Cardiac septum (tissue), 1 donor: Measurements from ENCODE around the gene CAPN9. TPM values are rescaled to one million over a fixed set of nuclear protein-coding genes. Genes with fewer than 3 reads are reported as not detected.
A peak's percentile ranks its signal among the peaks of the same experiment; 100 is the strongest.
"Not testable (repeated sequence)": the region's sequence is repeated elsewhere in the genome, so short reads cannot be mapped to it uniquely, and the experiment has no call there.

Experiments
- DNase-seq: peaks from one replicate; pipeline ENCODE4 v3.0.0-alpha.2; 2020; ENCODE audit warnings: low spot score
- intact Hi-C: fragments of 100-400 bp; cut with DNase I; formaldehyde crosslinking; loops from one replicate; pipeline ENCODE4 v1.14.0; 2022
- total RNA-seq: library from RNA; stranded (reverse); fragmentation: NEBNext Ultra II Directional; extraction: Animal tissue kit (Norgen Biotek cat#: 25700); gene quantifications from one replicate; pipeline ENCODE4 v1.2.1, GENCODE V29; 2021
- donor health status: DM: no; HTN: no; CAD: no.

Gene CAPN9
- total RNA-seq, 1 donor from 2014 or later = 0.38 TPM

DNA sequence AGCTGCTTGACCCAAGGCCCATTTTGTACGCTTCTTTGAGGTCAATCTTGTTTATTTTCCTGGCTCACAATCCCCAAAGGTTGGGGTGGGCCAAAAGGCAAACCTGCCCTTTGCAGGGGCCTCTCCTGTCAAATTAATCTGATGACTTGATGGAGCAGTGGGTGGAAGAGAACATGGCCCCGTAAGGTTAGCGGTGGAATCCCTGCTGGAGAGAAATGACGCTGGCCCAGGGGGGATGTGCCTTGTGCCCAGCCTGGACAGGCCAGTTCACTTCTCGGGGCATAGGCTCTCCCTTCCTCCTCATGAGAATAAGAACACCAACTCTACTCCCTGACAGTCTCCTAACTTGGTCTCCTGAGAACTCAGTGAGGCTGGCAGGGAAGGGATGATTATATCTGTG is 80.6 kb downstream of the CAPN9 start:
- DNase-seq = no peak
- intact Hi-C loops = no loop called here

GRCh38 chr1:230828421-230828820 is 81.2 kb downstream of the CAPN9 start:
- no peak for DNase-seq
- intact Hi-C loops = no loop called here

- intact Hi-C loops = no loop called here
- DNase-seq = no peak
Measured at GRCh38 chr1:230831771-230832170, 84.6 kb downstream of the CAPN9 start.

DNA sequence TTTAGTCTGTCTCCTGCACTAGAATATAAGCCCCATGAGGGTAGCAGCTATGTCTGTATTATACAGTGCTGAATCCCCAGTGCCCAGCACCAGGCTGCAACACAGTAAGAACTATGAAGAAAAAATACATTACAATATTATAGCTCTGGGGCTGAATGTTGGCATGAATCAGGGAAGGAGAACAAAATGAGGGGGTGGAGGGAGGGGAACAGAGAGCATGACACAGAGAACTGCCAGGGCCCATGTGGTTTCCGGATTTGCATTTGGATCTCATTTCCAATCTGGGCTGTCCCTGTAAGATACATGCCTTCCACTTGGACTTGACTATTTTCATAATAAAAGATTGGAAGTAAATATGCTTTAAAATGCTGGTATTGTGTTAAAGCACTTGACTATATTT is 85.3 kb downstream of the CAPN9 start:
- no peak for DNase-seq
- intact Hi-C loops = no loop called here

- intact Hi-C loops = no loop called here
- DNase-seq = no peak
Measured at GRCh38 chr1:230833511-230833910, 86.3 kb downstream of the CAPN9 start.

- intact Hi-C loops = no loop called here
- DNase-seq = no peak
Measured at GRCh38 chr1:230834292-230834691, 87.1 kb downstream of the CAPN9 start.

DNA sequence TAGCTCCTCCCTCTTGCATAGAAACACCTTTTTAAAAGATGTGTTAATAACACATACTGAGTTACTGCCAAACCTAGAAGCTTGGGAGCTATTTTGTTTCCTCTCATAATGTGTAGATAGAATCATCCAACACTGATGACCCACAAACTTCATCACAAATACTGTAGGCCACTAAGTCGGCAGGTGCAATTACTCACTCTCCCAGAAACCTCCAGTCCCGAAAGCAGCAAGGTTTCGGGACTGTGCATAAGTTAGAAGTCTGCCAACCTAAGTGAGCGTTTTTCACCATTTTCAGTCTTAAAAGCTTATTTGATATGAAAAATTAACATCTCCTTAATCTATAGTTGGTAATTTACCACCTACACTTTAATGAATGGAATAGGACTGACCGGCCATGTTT is 89.2 kb downstream of the CAPN9 start:
- no peak for DNase-seq
- intact Hi-C loops = no loop called here

- intact Hi-C loops = no loop called here
- no peak for DNase-seq
Measured at GRCh38 chr1:230836793-230837192, 89.6 kb downstream of the CAPN9 start.

GRCh38 chr1:230839173-230839572 is 92.0 kb downstream of the CAPN9 start:
- intact Hi-C loops = no loop called here
- no peak for DNase-seq

DNA sequence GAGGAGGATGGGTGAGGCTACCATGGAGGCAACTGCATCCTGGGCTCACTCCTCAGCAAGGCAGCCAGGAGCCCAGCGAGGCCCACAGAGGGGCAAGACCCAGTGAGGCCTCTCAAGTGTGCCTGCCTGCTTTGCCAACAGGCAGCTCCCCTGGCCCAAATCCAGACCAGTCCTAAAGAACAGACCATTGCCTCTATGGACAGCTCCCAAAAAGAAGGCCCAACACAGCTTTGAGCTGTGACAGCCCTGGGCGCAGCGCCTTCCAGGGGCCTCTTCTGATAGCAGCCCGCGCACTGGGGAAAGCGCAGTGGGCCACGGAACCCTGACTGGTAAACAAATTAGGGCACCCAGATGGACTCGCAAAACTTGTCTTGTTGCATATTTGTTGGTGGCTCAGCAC is 95.6 kb downstream of the CAPN9 start:
- peak; percentile 84 for DNase-seq
- intact Hi-C loops = no loop called here

GRCh38 chr1:230843503-230844309 is 96.5 kb downstream of the CAPN9 start:
- no peak for DNase-seq
- intact Hi-C loops = no loop called here

GRCh38 chr1:230844561-230844960 is 97.4 kb downstream of the CAPN9 start:
- intact Hi-C loops = no loop called here
- DNase-seq = no peak

DNA sequence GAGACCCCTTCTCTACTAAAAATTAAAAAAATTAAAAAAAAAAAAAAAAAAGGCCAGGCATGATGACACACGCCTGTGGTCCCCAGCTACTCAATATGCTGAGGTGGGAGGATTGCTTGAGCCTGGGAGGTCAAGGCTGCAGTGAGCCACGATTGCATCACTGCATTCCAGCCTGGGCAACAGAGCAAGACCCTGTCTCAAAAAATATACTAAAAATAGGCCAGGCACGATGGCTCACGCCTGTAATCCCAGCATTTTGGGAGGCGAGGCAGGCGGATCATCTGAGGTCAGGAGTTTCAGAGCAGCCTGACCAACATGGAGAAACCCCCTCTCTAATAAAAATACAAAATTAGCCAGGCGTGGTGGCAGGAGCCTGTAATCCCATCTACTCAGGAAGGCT is 98.0 kb downstream of the CAPN9 start:
- DNase-seq, intact Hi-C loops: not testable (repeated sequence)

DNA sequence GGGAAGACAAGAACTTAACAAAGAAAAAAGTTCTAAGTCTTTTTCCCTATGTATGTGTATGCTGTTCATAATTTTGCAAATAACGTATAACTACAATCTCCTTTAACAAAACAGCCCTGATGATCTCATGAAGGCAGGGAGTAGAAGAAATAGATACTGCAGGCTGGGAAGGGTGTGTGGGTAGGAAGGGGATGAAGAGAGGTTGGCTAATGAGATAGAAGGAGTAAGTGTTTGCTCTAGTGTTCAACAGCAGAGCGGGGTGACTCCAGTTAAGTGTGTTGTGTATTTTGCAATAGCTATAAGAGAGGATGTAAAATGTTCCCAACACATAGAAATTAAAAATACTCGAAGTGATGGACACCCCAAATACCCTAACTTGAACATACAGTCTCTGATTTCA is 101.0 kb downstream of the CAPN9 start:
- DNase-seq = no peak
- intact Hi-C loops = loop anchor here (2.0 kb wide), 2 partner anchors 15 to 25 kb away; no protein-coding TSS in a partner anchor

DNA sequence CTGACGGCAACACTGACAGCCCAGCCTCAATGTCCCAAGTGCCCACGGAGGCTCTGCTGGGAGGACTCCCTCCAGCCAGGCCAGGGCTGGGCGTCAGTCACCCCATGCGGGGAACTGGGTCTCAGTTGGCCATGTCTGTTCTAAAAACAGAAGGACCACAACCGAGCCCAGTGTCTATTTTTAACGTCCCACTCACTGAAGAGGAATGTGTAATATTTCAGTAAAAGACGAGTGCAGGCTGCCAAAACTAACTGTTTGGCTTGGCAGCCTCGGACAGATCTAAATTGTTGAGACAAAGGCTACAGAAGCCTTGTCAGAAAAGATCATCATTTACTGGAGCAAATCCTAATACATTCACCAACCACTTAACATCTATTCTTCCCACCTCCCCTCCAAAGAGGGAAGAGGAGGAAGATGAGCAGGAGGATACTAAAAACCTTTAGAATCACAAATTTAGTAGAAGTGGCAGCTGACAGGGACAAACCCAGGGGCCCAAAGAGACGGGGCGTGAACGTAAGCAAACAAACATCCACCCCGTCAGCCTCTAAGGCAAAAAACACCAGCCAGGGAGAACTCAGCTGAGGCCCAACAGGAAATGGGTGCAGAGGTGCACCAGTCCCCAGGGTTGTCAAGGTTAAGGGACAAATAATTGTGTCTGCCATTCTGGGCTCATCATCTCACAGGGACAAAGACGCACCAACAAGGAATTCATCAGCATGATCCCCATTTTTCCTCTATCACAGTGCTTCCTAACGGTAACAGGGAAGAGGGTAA is 102.5 kb downstream of the CAPN9 start:
- peak; percentile 86 for DNase-seq
- intact Hi-C loops = loop anchor here (2.0 kb wide), 2 partner anchors 13 to 27 kb away; no protein-coding TSS in a partner anchor

GRCh38 chr1:230850547-230850946 is 103.4 kb downstream of the CAPN9 start:
- intact Hi-C loops = no loop called here
- no peak for DNase-seq

DNA sequence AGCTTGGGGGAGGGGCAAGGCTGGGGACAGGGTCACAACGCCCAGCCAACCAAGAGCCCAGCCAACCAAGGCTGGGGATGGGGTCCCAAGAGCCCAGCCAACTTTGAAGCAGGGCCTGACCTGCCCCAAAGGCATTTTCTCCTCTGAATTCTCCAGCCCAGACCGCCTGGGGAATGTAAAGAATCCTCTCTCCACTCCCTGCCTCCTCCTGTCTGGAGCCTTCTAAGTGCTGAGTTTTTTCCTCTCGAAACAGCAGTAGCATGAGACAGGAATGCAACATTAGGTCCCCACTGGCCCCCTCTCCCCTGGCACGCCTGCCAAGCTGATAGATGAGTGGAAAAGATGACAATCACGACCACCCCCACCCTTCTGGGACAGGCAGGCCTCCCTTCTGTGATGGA is 104.1 kb downstream of the CAPN9 start:
- intact Hi-C loops = no loop called here
- DNase-seq = no peak
